ENCODE results near the gene RAB3B.

Gene RAB3B

DNA sequence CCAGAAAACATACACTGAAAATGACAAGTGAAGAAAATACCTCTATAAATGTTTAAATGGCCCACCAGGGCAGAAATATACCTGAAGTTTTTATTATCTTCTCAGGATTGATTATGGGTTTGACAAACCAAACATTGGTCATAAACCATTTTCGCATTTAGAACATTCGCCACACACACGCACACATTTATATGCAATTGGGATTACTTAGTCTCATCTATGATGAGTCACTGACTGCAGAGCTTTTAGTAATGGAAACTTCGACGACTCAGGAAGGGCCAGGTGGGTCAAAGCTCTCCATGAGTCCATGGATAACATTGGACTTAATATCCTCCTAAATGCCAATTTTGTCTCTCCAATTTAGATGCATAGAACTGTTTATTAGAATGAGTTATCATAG is 128.8 kb downstream of the RAB3B start:
- TF ChIP-seq GATA3 (IDR thresholded peaks at IDR 0.05; ENCODE audit: low read depth, low read length) (no peak), GATA2 (IDR thresholded peaks at IDR 0.05; ENCODE audit: low read depth, low read length) (no peak)

DNA sequence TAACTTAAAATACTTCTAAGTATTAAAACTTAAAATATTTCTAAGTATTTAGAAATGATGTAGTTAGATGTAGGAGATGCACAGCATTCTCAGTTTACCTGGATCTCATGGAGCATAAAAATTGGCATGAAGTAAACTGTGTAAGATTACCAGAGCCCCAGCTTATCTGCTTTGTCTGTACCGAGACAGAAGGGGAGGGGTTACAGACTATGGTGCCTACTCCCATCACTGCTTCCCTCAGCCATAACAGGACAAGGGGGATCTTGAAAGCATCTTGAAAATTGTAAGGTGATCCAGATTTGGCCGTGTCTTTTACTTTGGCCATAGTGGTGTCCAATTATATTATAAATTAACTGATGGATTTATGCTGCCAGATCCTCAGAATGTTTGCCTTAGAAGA is 130.8 kb downstream of the RAB3B start:
- TF ChIP-seq GATA2 (IDR thresholded peaks at IDR 0.05; ENCODE audit: low read depth, low read length) (no peak), GATA3 (IDR thresholded peaks at IDR 0.05; ENCODE audit: low read depth, low read length) (no peak)

DNA sequence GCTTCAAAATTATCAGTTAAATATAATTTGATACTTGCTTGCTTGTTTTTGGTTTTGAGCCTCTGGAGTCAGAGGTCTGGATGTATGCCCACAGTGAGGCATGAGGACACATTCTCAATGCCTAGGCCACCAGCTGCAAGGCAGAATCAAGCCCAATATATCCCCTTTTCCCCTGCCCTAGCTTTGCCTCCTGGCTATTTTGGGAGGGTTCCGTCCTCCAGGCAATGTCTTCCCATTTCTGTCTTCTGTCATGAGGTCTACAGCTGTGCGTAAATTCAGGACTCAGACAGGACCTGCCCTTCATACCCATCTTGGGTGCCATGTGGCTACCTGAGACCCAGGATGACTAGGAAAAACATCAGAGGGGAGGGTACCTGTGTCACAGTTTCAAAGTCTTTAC is 131.2 kb downstream of the RAB3B start:
- TF ChIP-seq GATA3 (IDR thresholded peaks at IDR 0.05; ENCODE audit: low read depth, low read length) (no peak), GATA2 (IDR thresholded peaks at IDR 0.05; ENCODE audit: low read depth, low read length) (no peak)

GRCh38 chr1:51858892-51859291 is 131.6 kb downstream of the RAB3B start:
- TF ChIP-seq GATA2 (IDR thresholded peaks at IDR 0.05; ENCODE audit: low read depth, low read length) (no peak), GATA3 (IDR thresholded peaks at IDR 0.05; ENCODE audit: low read depth, low read length) (no peak)
